UCSD-AML1 (cell line): ENCODE data around the gene TANC1.
A peak's percentile ranks its signal among the peaks of the same experiment; 100 is the strongest.
"Not testable (repeated sequence)": the region's sequence is repeated elsewhere in the genome, so short reads cannot be mapped to it uniquely, and the experiment has no call there.

ENCODE experiments used
- DNase-seq: peaks from one replicate; lab custom pipeline; 2025; ENCODE audit not compliant: unreplicated experiment; lab: John Stamatoyannopoulos, UW

The TANC1 gene

DNA sequence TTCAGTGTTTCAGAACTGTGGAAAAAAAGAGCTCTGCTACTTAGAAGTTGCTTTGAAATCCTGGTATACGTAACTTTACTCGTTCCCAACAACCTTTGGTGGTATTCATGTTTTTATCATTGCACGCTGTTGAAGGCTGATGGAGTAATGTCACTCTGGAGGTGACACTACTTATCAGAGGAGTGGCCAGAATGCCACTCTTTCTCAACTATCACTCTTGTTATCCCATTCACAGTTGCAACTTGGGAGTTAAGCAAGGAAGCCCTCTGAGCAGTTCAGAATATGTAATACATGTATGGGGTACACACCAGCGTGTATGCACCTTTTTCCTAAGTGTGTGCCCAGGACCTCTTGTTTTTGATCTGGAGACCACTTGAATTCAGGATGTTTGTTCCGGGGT is 53.6 kb downstream of the TANC1 start:
- DNase-seq = no peak

DNA sequence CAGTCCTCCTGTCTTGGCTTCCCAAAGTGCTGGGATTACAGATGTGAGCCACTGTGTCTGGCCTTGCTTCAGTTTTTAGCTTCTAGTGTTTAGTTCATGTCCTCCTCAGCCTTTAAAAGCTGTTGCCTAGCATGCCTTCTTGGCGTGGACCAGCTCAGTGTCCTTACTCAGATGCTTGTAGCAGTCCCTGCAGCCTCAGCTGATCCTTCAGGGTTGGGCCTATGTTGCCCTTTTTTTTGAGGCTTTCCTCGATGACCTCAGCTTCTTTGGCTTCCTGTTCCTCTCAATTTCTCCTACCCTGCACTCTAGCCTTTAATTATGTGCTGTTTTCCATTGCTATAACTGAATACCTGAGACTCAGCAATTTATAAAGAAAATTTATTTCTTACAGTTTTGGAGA is 57.7 kb downstream of the TANC1 start:
- DNase-seq = no peak

DNA sequence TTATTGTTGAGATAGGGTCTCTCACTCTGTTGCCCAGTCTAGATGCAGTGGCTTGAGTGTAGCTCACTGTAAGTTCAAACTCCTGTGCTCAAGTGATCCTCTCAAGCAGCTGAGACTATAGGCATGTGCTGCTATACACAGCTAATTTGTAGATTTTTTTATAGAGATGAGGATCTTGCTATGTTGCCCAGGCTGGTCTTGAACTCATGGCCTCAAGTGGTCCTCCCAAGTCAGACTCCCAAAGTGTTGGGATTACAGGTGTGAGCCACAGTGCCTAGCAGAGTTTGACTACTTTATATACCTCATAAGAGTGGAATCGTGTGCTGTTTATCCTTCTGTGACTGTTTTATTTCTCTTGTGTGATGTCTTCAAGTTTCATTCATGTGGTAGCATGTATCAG is 60.3 kb downstream of the TANC1 start:
- no peak for DNase-seq

DNA sequence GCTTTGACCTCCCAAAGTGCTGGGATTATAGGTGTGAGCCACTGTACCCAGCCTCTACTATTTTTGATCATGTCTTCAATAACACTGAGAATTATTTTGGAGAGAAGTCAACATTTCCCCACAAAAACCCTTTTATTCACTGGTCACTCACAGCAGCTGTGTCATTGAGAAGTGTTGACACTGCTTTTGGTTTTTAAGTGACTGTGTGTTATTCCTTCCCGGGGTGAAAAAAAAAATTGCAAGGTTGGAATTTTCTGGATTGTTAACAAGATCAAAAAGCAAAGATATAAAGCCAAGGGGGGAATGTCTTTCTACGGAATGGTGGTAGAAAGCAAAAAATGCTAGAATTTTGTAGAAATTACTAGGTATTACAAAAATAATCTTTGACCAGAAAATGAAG is 61.5 kb downstream of the TANC1 start:
- DNase-seq = no peak

DNA sequence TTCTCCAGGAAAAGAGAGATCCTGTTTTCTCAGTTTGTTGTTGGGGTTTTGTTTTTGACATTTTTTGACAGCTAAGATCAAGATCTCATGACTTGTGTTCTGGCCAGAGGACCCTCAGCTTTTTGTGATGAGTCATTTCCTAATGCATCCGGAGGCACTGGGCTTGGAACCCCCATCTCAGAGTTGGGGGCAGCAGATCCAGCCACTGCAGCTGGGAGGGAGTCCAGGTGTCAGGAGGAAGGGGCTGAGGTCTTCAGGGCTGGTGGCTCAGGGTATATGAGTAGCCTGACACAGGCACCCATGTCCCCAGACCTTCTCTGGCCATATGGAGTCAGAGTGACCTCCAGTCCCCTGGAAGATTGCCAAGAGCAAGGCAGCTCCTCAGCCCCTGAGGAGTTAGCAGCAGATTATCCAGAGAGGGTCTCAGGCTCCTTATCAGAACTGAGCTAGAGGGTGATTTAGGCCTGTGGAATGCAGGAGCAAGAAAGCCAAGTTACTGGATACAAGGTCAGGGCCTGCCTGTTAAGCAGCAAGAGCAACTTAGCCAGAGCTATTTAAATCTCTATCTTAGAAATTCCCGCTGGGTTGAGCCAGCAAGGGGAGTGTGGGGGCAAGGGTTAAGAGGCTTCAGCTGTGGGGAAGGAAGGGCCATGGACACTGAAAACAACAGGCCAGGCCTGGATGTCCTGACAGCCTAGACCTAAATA is 62.4 kb downstream of the TANC1 start:
- DNase-seq = no peak

DNA sequence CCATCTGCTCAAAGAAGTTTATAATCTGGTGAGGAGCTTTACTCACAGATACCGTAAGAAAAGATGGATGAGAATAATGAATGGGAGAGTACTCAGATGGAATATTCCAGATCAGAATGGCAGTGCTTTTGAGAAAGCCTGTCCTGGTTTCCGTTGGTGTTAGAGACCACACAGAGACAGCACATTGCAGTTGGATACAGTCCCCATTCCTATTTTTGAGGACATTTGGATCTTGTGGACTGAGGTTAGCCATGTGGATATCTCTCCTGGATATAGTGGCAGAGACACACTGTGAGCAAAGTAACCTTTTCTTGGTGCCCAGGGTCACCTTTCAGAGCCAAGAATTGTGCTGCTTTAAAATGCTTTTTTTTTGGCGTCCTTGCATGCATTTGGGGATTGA is 63.7 kb downstream of the TANC1 start:
- no peak for DNase-seq

DNA sequence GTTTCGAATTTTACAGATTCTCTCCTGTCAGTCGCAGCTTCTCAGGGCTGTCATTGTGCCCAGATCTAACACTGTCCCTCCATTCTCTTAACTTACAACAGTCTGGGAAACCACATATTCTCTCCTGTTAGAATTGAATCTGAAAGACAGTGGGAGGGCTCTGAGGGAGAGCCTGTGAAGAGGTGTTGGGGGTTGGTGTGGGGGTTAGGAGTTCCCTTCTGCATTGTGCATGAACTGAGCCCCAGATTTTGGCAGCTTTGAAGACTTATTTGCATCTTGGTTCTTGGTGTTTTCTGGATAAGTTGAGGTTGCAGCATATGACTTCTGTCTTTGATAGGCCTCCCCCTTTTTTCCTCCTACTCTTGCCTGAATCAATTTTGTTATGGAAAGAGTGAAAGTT is 64.1 kb downstream of the TANC1 start:
- DNase-seq = no peak

DNA sequence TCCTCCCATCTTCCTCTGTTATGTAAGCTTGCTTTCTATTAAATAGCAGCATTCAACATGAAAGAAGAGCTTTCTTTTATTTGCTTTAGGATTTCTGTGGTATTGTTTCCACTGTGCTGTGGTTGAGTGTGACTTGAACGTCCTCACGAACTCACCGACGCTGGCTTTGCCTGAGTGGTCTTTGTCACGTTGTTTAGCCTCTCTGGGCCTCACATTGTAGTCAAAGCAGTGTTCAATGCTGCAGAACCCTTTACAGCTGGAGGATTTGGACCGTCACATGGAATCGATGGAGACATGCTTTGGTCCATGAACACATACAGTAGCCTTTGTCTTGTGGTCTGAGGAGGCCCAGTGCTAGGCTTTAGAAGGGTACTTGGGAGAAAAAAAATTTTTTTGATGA is 66.3 kb downstream of the TANC1 start:
- no peak for DNase-seq

DNA sequence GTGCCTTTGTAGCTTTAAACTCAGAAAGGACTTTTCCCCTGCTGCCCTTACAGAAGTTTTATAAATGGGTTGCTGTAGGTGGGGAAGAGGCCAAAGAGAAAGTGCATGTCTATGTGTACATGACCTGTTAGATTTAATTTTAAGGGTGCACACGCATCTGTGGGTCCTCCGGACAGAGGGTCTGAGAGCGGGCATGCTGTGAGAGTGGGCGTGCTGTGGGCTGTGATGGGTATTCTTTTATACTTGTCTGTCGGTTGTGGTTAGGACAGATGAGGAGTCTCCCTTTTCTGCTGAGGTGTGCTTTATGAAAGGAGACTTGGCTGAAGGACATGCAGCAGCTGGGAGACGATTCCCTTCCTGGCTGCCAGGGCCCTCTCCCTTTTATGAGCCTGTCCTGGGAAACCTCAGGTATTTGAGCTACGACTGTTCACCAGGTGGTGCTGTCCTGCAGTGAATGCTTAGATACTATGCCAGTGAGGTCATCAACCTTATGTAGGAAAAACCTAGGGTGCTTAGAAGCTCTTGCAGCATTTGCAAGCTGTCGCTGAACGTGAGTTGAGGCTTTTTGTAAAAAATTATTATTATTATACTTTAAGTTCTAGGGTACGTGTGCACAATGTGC is 67.5 kb downstream of the TANC1 start:
- DNase-seq = peak; percentile 15

DNA sequence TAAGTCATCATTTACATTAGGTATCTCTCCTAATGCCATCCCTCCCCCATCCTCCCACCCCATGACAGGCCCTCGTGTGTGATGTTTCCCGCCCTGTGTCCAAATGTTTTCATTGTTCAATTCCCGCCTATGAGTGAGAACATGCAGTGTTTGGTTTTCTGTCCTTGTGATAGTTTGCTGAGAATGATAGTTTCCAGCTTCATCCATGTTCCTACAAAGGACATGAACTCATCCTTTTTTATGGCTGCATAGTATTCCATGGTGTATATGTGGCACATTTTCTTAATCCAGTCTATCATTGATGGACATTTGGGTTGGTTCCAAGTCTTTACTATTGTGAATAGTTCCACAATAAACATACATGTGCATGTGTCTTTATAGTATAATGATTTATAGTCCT is 68.0 kb downstream of the TANC1 start:
- DNase-seq = not testable (repeated sequence)

DNA sequence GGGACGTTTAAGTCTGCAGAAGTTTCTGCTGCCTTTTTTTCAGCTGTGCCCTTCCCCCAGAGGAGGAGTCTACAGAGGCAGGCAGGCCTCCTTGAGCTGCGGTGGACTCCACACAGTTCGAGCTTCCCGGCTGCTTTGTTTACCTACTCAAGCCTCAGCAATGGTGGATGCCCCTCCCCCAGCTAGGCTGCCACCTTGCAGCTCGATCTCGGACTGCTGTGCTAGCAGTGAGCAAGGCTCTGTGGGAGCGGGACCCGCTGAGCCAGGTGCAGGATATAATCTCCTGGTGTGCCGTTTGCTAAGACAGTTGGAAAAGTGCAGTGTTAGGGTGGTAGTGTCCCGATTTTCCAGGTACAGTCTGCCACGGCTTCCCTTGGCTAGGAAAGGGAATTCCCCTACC is 72.9 kb downstream of the TANC1 start:
- not testable (repeated sequence) for DNase-seq

DNA sequence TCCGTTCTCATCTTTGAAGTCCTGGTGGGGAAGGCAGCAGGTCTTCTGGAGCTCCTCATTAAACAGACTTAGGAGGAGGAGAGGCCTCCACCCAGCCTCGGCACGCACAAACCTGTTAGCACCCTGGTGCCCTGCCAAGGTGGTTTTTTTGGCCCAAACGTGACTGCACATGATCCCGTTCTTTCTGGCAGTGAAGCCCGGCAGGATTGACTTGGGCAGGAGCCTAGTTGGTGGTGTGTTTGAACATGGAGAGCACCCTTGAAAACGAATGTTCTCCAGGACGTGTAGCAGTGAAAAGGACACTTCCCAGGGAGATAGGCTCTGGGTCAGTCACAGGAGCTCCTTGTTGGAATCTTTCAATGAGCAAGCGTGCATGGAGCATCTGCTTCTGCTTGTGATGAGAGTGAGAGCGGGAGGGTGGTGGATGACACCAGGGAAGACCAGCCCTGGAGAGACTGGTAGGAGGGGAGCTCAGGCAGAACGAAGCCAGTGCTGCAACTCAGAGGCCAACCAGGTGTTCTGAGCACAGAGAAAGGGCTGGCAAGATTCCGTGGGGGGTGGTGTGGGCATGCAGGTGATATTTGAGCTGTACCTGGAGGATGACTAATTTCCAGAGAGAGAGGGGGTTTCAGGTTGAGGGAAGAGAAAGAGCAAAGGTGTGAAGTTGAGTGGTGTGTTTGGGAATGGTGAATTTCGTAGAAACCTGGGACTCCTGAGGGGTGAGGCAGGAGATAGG is 73.8 kb downstream of the TANC1 start:
- DNase-seq = no peak

DNA sequence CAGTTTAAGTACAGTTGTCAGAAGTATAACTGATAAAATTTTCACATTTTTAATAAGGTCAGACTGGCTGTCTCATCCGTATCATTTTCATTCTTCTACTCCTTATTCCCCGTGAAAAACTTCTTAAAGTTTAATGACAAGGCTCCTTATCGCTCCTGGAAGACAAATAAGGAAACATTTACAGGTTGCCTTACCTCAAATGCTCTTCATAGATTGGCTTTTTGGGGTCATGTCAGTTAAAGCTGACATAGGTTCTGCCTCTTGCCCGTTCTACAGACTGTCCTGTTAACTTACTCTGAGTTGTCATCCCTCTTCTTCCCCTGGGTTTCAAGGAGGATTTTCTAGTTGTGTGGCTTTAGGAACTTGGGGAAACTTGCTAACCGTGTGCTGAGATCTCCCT is 75.3 kb downstream of the TANC1 start:
- DNase-seq = no peak

DNA sequence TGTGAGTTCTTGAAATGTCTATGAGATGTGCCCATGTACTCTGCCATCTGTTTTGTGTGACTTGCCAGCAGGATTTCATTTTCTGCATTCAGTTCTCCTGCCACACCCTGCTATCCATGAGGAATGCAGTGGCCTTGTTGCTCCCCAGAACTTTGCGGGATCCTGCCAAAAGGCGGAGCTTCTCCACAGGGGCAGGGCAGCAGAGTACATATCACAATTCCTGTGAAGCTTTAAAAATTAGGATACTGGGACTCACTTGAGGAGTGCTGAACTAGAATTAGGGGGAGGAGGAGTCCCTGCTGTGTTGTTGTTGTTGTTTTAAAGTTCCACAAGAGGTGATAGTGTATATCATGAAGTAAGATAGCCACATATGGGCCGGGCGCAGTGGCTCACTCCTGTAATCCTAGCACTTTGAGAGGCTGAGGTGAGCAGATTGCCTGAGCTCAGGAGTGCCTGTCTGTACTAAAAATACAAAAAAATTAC is 76.4 kb downstream of the TANC1 start:
- no peak for DNase-seq

DNA sequence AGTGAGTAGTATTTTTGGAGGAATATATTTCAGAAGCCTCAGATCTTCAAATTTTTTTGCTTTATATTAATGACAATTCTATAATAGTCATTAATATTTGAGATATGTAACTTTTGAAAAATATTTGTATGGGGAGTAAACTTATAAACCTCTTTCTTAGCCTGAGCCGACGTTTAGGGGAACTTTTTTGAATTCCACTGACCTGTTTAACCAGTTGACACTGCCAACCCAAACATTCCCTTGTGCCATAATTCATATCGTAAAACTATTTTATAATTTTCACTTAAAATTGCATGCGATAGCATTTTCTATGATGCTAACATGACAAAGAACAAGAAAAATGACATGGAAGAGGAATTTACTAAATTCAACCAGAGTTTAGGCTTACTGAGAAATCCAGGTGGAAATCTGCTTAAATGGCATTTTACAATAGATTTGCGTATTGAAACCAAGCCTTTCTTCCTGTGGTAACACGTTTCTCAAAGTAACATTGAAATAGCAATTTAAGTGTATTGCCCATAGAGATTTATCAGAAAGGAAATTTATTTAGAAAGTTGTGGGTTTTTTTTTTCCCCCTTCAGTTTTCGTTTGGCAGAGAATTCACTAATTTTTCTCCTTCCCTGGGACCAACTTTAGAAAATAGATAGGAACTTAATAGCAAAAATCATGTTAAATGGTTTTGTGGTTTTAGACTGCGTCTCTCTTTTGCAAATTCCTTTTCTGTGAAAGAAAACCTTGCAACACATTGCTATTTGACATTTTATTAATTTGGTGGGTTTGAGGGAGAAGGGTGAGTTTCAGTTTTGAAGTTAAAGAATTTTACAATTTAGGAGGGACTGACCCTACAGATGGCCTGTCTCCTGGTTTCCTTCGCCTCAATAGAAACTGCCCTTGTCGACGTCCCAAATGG is 77.4 kb downstream of the TANC1 start:
- DNase-seq = no peak

DNA sequence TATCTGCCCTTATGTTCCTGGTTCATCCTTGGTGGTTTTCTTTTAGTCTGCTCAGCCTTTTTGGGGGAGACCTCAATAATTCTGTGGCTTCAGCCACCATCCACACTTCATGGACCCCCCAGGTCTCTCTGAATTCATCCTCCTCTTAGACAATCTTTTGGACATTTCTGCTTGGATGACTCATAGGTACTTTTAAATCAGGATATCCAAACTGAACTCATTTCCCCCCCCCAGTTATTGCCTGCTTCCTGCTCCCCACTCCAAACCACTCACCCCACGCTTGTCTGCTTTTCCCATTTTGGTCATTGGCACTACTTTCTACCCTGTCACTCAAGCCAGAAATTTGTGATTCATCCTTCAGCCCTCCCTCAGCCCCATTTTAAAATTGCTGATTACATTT is 78.5 kb downstream of the TANC1 start:
- DNase-seq = no peak

DNA sequence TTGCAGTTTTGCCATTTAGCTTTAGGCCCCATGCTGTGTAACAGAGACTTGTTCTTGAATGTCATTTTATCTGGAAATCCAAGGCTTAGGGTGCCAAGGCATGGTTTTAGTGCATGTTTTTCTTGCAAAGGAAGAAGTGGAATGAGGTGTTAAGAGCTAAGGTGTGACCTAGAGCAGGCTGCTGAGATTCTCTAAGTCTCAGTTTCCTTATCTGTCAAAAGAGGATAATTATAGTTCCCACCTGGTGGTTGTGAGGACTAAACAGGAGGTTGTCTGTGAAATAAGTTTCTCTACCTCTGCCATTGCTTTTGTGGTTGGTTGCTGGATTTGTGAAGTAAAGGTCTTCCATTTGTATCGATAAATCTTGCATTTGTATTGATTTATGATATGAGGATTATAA is 82.0 kb downstream of the TANC1 start:
- no peak for DNase-seq

DNA sequence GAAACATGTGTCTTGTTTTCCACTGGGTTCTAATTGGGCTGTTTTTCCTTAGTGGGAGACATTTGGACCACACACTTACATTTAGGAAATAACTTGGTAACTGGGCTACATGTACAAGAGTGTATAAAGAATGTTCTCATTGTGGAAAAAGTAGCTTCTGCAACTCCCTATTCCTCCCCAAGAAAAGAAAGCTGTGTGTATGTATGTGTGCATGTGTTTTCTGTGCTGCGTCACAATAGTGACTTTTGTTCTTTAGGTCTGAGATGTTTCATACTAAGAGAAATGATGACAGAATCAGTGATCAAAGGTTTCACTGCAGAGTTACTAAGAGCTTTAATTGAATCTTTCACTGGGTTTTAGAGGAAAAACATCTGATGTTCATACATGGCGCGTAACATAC is 82.7 kb downstream of the TANC1 start:
- no peak for DNase-seq

DNA sequence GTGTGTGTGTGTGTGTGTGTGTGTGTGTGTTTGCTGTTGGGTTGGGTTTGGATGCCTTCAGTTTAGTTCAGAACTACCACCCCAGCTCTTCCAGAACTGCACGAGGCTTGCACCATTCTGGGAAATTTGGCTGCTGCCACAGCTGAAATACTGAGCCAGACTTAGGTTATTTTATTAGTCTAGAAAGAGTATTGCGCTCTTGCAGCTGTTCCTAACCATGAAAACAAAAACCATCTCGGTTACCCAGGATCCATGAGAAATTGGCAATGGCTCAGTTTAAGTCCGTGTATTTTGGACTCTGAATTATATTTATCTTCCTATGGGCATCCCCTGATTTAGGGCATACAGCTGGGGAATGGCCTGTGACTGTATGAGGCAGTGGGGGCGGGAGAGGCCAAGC is 83.2 kb downstream of the TANC1 start:
- DNase-seq = no peak

DNA sequence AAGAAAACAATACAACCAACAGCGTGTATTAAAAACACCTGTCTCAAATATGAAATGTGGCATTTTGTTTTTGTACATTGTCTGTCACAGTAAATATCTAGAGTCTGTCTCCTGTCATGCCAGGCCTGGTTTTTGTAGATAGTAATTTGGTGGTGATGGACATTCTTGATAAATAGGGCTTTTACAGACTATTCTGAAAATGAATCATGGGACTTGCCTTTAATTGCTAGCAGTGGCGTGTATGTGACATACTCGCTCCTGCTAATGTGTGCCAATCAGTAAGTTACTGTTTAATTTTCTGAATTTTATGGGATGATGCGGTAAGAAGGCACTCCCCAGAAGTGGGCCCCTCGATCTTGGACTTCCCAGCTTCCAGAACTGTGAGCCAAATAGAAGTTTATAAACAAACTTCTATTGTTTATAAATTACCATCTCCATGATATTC is 83.7 kb downstream of the TANC1 start:
- no peak for DNase-seq
